Tibial artery (tissue), 4 donors: ENCODE results near the gene WDPCP.
"Not testable (repeated sequence)": the region's sequence is repeated elsewhere in the genome, so short reads cannot be mapped to it uniquely, and the experiment has no call there.

ENCODE experiments used
- DNase-seq, 2 donors: peaks; one replicate each; pipeline ENCODE4 v3.0.0-alpha.2; 2019
- H3K27ac ChIP-seq, 2 donors: fragments of 200-600 bp; sonication (generic) in 1 of 2; 1 replicate in 1 of 2; 2 replicates in 1 of 2; pipeline ENCODE4 v1.5.1; 2018 to 2019; ENCODE audit warnings: mild to moderate bottlenecking in 1 of 2
- H3K27me3 ChIP-seq, 2 donors: fragments of 200-600 bp; sonication (generic) in 1 of 2; one replicate each; pipeline versions ENCODE4 v1.5.1 to v1.6.0; 2016 to 2019
- H3K36me3 ChIP-seq, 3 donors: fragments of 200-600 bp; sonication (generic) in 2 of 3; one replicate each; pipeline ENCODE4 v1.5.1; 2016 to 2019; ENCODE audit warnings: mild to moderate bottlenecking in 2 of 3
- H3K4me1 ChIP-seq, 4 donors: fragments of 200-600 bp; sonication (generic) in 2 of 4; 1 replicate in 3 of 4; 2 replicates in 1 of 4; pipeline ENCODE4 v1.5.1; 2016 to 2019
- H3K4me3 ChIP-seq, 2 donors: fragments of 200-600 bp; sonication (generic) in 1 of 2; 1 replicate in 1 of 2; 2 replicates in 1 of 2; pipeline ENCODE4 v1.5.1; 2018 to 2019; ENCODE audit warnings: mild to moderate bottlenecking in 2 of 2
- H3K9me3 ChIP-seq, 3 donors: fragments of 200-600 bp; sonication (generic) in 1 of 3; one replicate each; pipeline ENCODE4 v1.5.1; 2016 to 2019
- CTCF ChIP-seq, 2 experiments: fragments of 200-600 bp in 1 of 2; fragments of 450-650 bp in 1 of 2; IDR thresholded peaks; one replicate each; pipeline ENCODE4 v1.5.1; 2017 to 2019; ENCODE audit warnings: antibody characterized with exemption in 2 of 2, mild to moderate bottlenecking in 1 of 2, moderate library complexity in 1 of 2
- intact Hi-C: fragments of 100-400 bp; cut with DNase I; formaldehyde crosslinking; loops from one replicate; pipeline ENCODE4 v1.15.0; 2023; ENCODE audit warnings: low total_unique reads

The WDPCP gene

DNA sequence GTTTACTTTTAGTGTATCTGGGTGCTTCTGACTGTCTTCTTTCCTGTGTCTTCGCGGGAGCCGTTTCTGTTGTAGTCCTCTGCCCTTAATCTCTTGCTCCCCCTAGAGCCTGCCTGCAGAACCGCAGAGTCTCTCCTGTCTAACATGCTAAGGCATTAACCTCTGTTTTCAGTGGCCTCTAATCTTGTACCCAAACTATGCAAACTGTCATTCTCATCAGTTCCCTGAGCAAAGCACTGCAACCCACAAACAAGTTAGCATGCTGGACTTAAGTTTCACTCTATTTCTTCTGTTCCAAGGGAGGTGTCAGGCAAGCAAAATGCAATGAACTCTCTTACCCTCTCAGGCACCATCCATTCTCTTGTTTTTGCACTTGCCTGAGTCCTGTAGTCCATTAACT, 399.3 kb downstream of the WDPCP start:
- intact Hi-C loops, result no loop called here
- no peak for TF ChIP-seq CTCF (IDR thresholded peaks at IDR 0.05)
- Histone ChIP-seq H3K27me3 (no peaks in the 10 kb centered on the region), H3K4me3 (no peak overlapping the region), H3K9me3 (no peaks in the 10 kb centered on the region), H3K36me3 (no peaks in the 10 kb centered on the region), H3K27ac (no peak overlapping the region), H3K4me1 (no peaks in the 10 kb centered on the region)
- DNase-seq, result no peak

- Histone ChIP-seq H3K4me1 (no peaks in the 10 kb centered on the region), H3K4me3 (no peak overlapping the region), H3K27me3 (no peaks in the 10 kb centered on the region), H3K9me3 (peaks cover 0 to 8% (median 0%) of the 10 kb centered on the region in 3 donors), H3K36me3 (no peaks in the 10 kb centered on the region), H3K27ac (no peak overlapping the region)
- no peak for DNase-seq
- intact Hi-C loops, result no loop called here
- TF ChIP-seq CTCF (IDR thresholded peaks at IDR 0.05), result no peak
These were observed 401.9 kb downstream of the WDPCP start for GRCh38 chr2:63186331-63186730.

- no peak overlapping the region for H3K27ac ChIP-seq
- no peaks in the 10 kb centered on the region for H3K27me3 ChIP-seq
- peaks cover 0 to 13% (median 0%) of the 10 kb centered on the region in 3 donors for H3K9me3 ChIP-seq
- intact Hi-C loops, result no loop called here
- no peaks in the 10 kb centered on the region for H3K4me1 ChIP-seq
- no peak overlapping the region for H3K4me3 ChIP-seq
- no peak for DNase-seq
- TF ChIP-seq CTCF (IDR thresholded peaks at IDR 0.05), result no peak
- peaks cover 0 to 13% (median 11%) of the 10 kb centered on the region in 3 donors for H3K36me3 ChIP-seq
These were observed 425.0 kb downstream of the WDPCP start for GRCh38 chr2:63163161-63163820.

GRCh38 chr2:63159262-63159661, 429.0 kb downstream of the WDPCP start:
- H3K9me3 ChIP-seq, result no peaks in the 10 kb centered on the region
- no peaks in the 10 kb centered on the region for H3K4me1 ChIP-seq
- no peaks in the 10 kb centered on the region for H3K36me3 ChIP-seq
- H3K4me3 ChIP-seq, result no peak overlapping the region
- DNase-seq, result no peak
- TF ChIP-seq CTCF (IDR thresholded peaks at IDR 0.05), result no peak
- H3K27me3 ChIP-seq, result no peaks in the 10 kb centered on the region
- intact Hi-C loops, result no loop called here
- no peak overlapping the region for H3K27ac ChIP-seq

- H3K4me3 ChIP-seq, H3K27me3 ChIP-seq, intact Hi-C loops, H3K4me1 ChIP-seq, H3K27ac ChIP-seq, DNase-seq: not testable (repeated sequence)
- peaks cover 0 to 11% (median 7%) of the 10 kb centered on the region in 3 donors for H3K36me3 ChIP-seq
- H3K9me3 ChIP-seq, result peaks cover 0 to 81% (median 34%) of the 10 kb centered on the region in 3 donors
These were observed 451.6 kb downstream of the WDPCP start for GRCh38 chr2:63136683-63137082.

- no peak for TF ChIP-seq CTCF (IDR thresholded peaks at IDR 0.05)
- intact Hi-C loops, result no loop called here
These were observed 456.3 kb downstream of the WDPCP start for GRCh38 chr2:63132020-63132419.

More at GRCh38 chr2:63132020-63132419, 456.3 kb downstream of the WDPCP start:
- Histone ChIP-seq H3K4me1 (no peaks in the 10 kb centered on the region), H3K9me3 (peaks cover 7 to 60% (median 26%) of the 10 kb centered on the region in 3 donors), H3K27me3 (no peaks in the 10 kb centered on the region), H3K4me3 (no peak overlapping the region), H3K36me3 (peaks cover 0 to 11% (median 7%) of the 10 kb centered on the region in 3 donors), H3K27ac (no peak overlapping the region)
- DNase-seq, result no peak
